Activated T-cell treated with anti-CD3 and anti-CD28 coated beads, Interleukin-2, amount 50 U/mL, for 72 hours (primary cell): ENCODE data around the gene ARMC2. TPM values are rescaled to one million over a fixed set of nuclear protein-coding genes. Genes with fewer than 3 reads are reported as not detected.
A peak's percentile ranks its signal among the peaks of the same experiment; 100 is the strongest.
"Not testable (repeated sequence)": the region's sequence is repeated elsewhere in the genome, so short reads cannot be mapped to it uniquely, and the experiment has no call there.

Source experiments
- ATAC-seq, 2 donors: fragments of 150-1000 bp; cut with Tn5 transposase; replicated peaks in 1 of 2; 2 replicates each; pipeline ENCODE4 v1.10.0; 2021; ENCODE audit warnings: moderate library complexity in 2 of 2, mild to moderate bottlenecking in 1 of 2
- DNase-seq, 2 donors: peaks; one replicate each; pipeline ENCODE4 v3.0.0; 2021 to 2022; ENCODE audit warnings: mixed read lengths in 1 of 2
- H3K27ac Mint-ChIP-seq: one replicate; pipeline ENCODE4 v1.8.0; 2022; ENCODE audit warnings: mild to moderate bottlenecking, moderate library complexity, mixed read lengths
- H3K27me3 Mint-ChIP-seq: one replicate; pipeline ENCODE4 v1.8.0; 2022; ENCODE audit warnings: low read depth, mixed read lengths
- H3K36me3 Mint-ChIP-seq, 2 donors: one replicate each; pipeline ENCODE4 v1.8.0; 2022; ENCODE audit warnings: mixed read lengths in 2 of 2, mild to moderate bottlenecking in 1 of 2; ENCODE audit not compliant: insufficient read depth in 2 of 2
- H3K4me1 Mint-ChIP-seq: one replicate; pipeline ENCODE4 v1.8.0; 2022; ENCODE audit warnings: low read depth, mixed read lengths
- H3K4me3 Mint-ChIP-seq, 2 donors: one replicate each; pipeline ENCODE4 v1.8.0; 2022; ENCODE audit warnings: mild to moderate bottlenecking in 2 of 2, mixed read lengths in 2 of 2, moderate library complexity in 2 of 2
- H3K9me3 Mint-ChIP-seq, 2 donors: one replicate each; pipeline ENCODE4 v1.8.0; 2022; ENCODE audit warnings: mixed read lengths in 2 of 2
- total RNA-seq, 2 donors: library from RNA; stranded (reverse); gene quantifications; one replicate each; pipeline ENCODE4 v1.2.3, GENCODE V29; 2022

Gene ARMC2
- total RNA-seq, 2 donors from 2014 or later: 2.2 to 2.9 TPM

- Mint-ChIP-seq H3K9me3 (no peaks in the 10 kb centered on the region), H3K27me3 (peaks cover 9% of the 10 kb centered on the region)
- peak; percentile 35 to 38 for DNase-seq
Observed at GRCh38 chr6:108916026-108916686, 67.9 kb downstream of the ARMC2 start.

GRCh38 chr6:108920751-108921150 is 72.5 kb downstream of the ARMC2 start:
- Mint-ChIP-seq H3K9me3 (peaks cover 2 to 4% of the 10 kb centered on the region in 2 donors), H3K27me3 (peaks cover 12% of the 10 kb centered on the region), H3K27ac (no peak overlapping the region), H3K36me3 (peaks cover 2 to 6% of the 10 kb centered on the region in 2 donors), H3K4me1 (peaks cover 45% of the 10 kb centered on the region), H3K4me3 (no peak overlapping the region)
- DNase-seq: no peak
- no peak for ATAC-seq

More at GRCh38 chr6:108916026-108916686, 67.9 kb downstream of the ARMC2 start:
- Mint-ChIP-seq H3K4me3 (no peak overlapping the region), H3K4me1 (peaks cover 20% of the 10 kb centered on the region), H3K27ac (no peak overlapping the region), H3K36me3 (no peaks in the 10 kb centered on the region)
- peak; percentile 94 to 95 for ATAC-seq

GRCh38 chr6:108921547-108922361 is 73.5 kb downstream of the ARMC2 start:
- peaks cover 2 to 4% of the 10 kb centered on the region in 2 donors for H3K9me3 Mint-ChIP-seq
- peak overlapping the region; percentile 88 for H3K27ac Mint-ChIP-seq
- ATAC-seq: peak; percentile 92 to 94
- DNase-seq: peak; percentile 56 to 64
- H3K4me1 Mint-ChIP-seq: peaks cover 38% of the 10 kb centered on the region
- H3K36me3 Mint-ChIP-seq: peaks cover 2 to 6% of the 10 kb centered on the region in 2 donors
- peaks cover 14% of the 10 kb centered on the region for H3K27me3 Mint-ChIP-seq
- H3K4me3 Mint-ChIP-seq: peak overlapping the region; percentile 2 to 55

- ATAC-seq: no peak
- H3K27ac Mint-ChIP-seq: no peak overlapping the region
- peaks cover 2 to 4% of the 10 kb centered on the region in 2 donors for H3K9me3 Mint-ChIP-seq
- peaks cover 7% of the 10 kb centered on the region for H3K27me3 Mint-ChIP-seq
- H3K4me3 Mint-ChIP-seq: no peak overlapping the region
- H3K36me3 Mint-ChIP-seq: peaks cover 2 to 6% of the 10 kb centered on the region in 2 donors
- H3K4me1 Mint-ChIP-seq: peaks cover 38% of the 10 kb centered on the region
- DNase-seq: no peak
Observed at GRCh38 chr6:108922499-108922898, 74.3 kb downstream of the ARMC2 start.

- no peak for DNase-seq
- no peak for ATAC-seq
- Mint-ChIP-seq H3K4me1 (peaks cover 17% of the 10 kb centered on the region), H3K27me3 (peaks cover 15% of the 10 kb centered on the region), H3K4me3 (no peak overlapping the region), H3K27ac (no peak overlapping the region), H3K36me3 (peaks cover 5 to 6% of the 10 kb centered on the region in 2 donors), H3K9me3 (peaks cover 2 to 6% of the 10 kb centered on the region in 2 donors)
Observed at GRCh38 chr6:108927927-108928326, 79.7 kb downstream of the ARMC2 start.

GRCh38 chr6:108928650-108929049 is 80.4 kb downstream of the ARMC2 start:
- ATAC-seq (no peak), DNase-seq (no peak)
- Mint-ChIP-seq H3K36me3 (peaks cover 5 to 6% of the 10 kb centered on the region in 2 donors), H3K9me3 (peaks cover 2 to 6% of the 10 kb centered on the region in 2 donors), H3K27me3 (peaks cover 15% of the 10 kb centered on the region), H3K27ac (no peak overlapping the region), H3K4me1 (peaks cover 13% of the 10 kb centered on the region), H3K4me3 (no peak overlapping the region)

GRCh38 chr6:108931090-108931489 is 82.9 kb downstream of the ARMC2 start:
- not testable (repeated sequence) for ATAC-seq, H3K27me3 Mint-ChIP-seq, DNase-seq, H3K36me3 Mint-ChIP-seq, H3K9me3 Mint-ChIP-seq, H3K27ac Mint-ChIP-seq, H3K4me1 Mint-ChIP-seq, H3K4me3 Mint-ChIP-seq

- peaks cover 2 to 7% of the 10 kb centered on the region in 2 donors for H3K36me3 Mint-ChIP-seq
- peaks cover 19% of the 10 kb centered on the region for H3K4me1 Mint-ChIP-seq
- peaks cover 2 to 3% of the 10 kb centered on the region in 2 donors for H3K9me3 Mint-ChIP-seq
- H3K4me3 Mint-ChIP-seq: no peak overlapping the region
- DNase-seq (no peak), ATAC-seq (no peak)
- no peak overlapping the region for H3K27ac Mint-ChIP-seq
- no peaks in the 10 kb centered on the region for H3K27me3 Mint-ChIP-seq
Observed at GRCh38 chr6:108937170-108937569, 88.9 kb downstream of the ARMC2 start.

- DNase-seq (no peak), ATAC-seq (no peak)
- peaks cover 2 to 3% of the 10 kb centered on the region in 2 donors for H3K9me3 Mint-ChIP-seq
- H3K27me3 Mint-ChIP-seq: no peaks in the 10 kb centered on the region
- H3K4me1 Mint-ChIP-seq: peaks cover 48% of the 10 kb centered on the region
- H3K27ac Mint-ChIP-seq: no peak overlapping the region
- H3K4me3 Mint-ChIP-seq: no peak overlapping the region
- peaks cover 2 to 7% of the 10 kb centered on the region in 2 donors for H3K36me3 Mint-ChIP-seq
Observed at GRCh38 chr6:108940741-108941140, 92.5 kb downstream of the ARMC2 start.

- peaks cover 54% of the 10 kb centered on the region for H3K4me1 Mint-ChIP-seq
- ATAC-seq (no peak), DNase-seq (no peak)
- no peak overlapping the region for H3K4me3 Mint-ChIP-seq
- H3K36me3 Mint-ChIP-seq: peaks cover 2 to 7% of the 10 kb centered on the region in 2 donors
- H3K27ac Mint-ChIP-seq: no peak overlapping the region
- H3K27me3 Mint-ChIP-seq: no peaks in the 10 kb centered on the region
- peaks cover 2 to 3% of the 10 kb centered on the region in 2 donors for H3K9me3 Mint-ChIP-seq
Observed at GRCh38 chr6:108941281-108941680, 93.1 kb downstream of the ARMC2 start.

- H3K4me1 Mint-ChIP-seq: peaks cover 58% of the 10 kb centered on the region
Observed at GRCh38 chr6:108941859-108942258, 93.6 kb downstream of the ARMC2 start.

GRCh38 chr6:108942556-108943492 is 94.6 kb downstream of the ARMC2 start:
- no peaks in the 10 kb centered on the region for H3K27me3 Mint-ChIP-seq
- H3K9me3 Mint-ChIP-seq: peaks cover 2 to 3% of the 10 kb centered on the region in 2 donors
- DNase-seq (peak; percentile 52 to 64), ATAC-seq (peak; percentile 92 to 93)
- peak overlapping the region; percentile 74 to 87 for H3K4me3 Mint-ChIP-seq
- peaks cover 2 to 7% of the 10 kb centered on the region in 2 donors for H3K36me3 Mint-ChIP-seq
- H3K4me1 Mint-ChIP-seq: peaks cover 63% of the 10 kb centered on the region
- H3K27ac Mint-ChIP-seq: peak overlapping the region; percentile 75

More at GRCh38 chr6:108941859-108942258, 93.6 kb downstream of the ARMC2 start:
- Mint-ChIP-seq H3K27ac (no peak overlapping the region), H3K4me3 (no peak overlapping the region), H3K9me3 (peaks cover 2 to 3% of the 10 kb centered on the region in 2 donors), H3K36me3 (peaks cover 2 to 7% of the 10 kb centered on the region in 2 donors), H3K27me3 (no peaks in the 10 kb centered on the region)
- no peak for DNase-seq
- no peak for ATAC-seq
